ENCODE data around the gene CDKL1. TPM values are rescaled to one million over a fixed set of nuclear protein-coding genes. Genes with fewer than 3 reads are reported as not detected.

CDKL1 gene
- total and polyA plus RNA-seq, 2 donors (not counting 1 experiment from before 2014, with no cell fraction given), result 5.3 to 7.9 TPM

DNA sequence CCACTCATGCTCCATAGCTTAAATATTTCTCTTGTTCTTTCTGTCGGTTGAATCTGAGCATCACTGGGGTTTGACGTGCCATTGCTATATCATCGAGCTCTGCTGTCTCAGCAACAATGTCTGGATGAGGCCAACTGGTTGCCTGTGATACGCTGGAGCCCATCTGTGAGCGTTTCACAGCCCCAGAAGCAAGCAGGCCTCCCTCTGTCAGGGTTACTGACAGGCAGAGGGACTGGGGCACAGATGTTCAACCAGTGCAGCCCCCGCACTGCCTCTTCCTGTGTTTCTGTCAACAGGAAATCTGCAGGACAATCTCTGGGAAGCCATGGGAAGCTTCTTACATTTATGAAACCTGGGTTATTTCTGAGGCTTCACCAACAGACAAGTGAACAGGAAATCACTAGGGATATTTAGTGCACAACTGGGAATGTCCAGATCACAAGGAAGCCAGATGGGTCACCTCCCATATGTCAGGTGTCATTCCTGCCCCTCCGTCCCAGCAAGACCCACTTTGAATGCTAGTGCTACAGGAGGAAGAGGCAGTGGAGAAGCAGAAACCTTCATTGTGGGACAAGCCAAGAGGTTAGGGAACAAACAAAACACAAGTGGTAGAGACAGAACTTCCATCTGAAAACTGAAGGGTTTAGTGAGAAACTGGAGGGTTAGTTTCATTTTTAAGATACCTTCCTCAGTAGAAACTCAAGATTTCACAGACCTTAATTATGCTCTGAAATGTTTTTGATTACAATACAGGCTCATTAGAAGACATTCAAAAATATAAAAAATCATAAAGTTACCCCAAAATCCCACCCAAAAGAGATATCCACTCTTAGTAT, 60.5 kb downstream of the CDKL1 start:
- H3K4me1 ChIP-seq (ENCODE audit: control insufficient read depth in 2 of 2, insufficient read depth in 2 of 2, low read length in 2 of 2), result peaks cover 11 to 12% of the 10 kb centered on the region in 2 donors
- peak overlapping the region; percentile 77 for H3K4me3 Mint-ChIP-seq
- H3K27ac Mint-ChIP-seq, result peak overlapping the region; percentile 81
- H3K4me1 Mint-ChIP-seq, result peaks cover 16% of the 10 kb centered on the region
- peaks cover 7 to 21% of the 10 kb centered on the region in 2 experiments for H3K36me3 ChIP-seq (replicated peaks in 1 of 2; ENCODE audit: control extremely low read depth in 1 of 2, control insufficient read depth in 1 of 2, extremely low read depth in 1 of 2, insufficient read depth in 2 of 2, low read length in 1 of 2)
- peak overlapping the region; percentile 44 for H3K9ac ChIP-seq (ENCODE audit: low read length)
- intact Hi-C loops (cut with micrococcal nuclease), result no loop called here
- H3K9me3 Mint-ChIP-seq (ENCODE audit: insufficient read depth), result no peaks in the 10 kb centered on the region
- TF ChIP-seq EZH2 (IDR thresholded peaks at IDR 0.05; ENCODE audit: borderline replicate concordance, insufficient read depth, low read depth, low read length, poor library complexity, severe bottlenecking), result no peak
- TF ChIP-seq, protein P1, sequence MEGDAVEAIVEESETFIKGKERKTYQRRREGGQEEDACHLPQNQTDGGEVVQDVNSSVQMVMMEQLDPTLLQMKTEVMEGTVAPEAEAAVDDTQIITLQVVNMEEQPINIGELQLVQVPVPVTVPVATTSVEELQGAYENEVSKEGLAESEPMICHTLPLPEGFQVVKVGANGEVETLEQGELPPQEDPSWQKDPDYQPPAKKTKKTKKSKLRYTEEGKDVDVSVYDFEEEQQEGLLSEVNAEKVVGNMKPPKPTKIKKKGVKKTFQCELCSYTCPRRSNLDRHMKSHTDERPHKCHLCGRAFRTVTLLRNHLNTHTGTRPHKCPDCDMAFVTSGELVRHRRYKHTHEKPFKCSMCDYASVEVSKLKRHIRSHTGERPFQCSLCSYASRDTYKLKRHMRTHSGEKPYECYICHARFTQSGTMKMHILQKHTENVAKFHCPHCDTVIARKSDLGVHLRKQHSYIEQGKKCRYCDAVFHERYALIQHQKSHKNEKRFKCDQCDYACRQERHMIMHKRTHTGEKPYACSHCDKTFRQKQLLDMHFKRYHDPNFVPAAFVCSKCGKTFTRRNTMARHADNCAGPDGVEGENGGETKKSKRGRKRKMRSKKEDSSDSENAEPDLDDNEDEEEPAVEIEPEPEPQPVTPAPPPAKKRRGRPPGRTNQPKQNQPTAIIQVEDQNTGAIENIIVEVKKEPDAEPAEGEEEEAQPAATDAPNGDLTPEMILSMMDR (IDR thresholded peaks at IDR 0.05), result no peak
- no peaks in the 10 kb centered on the region for H3K27me3 Mint-ChIP-seq
- H3K4me2 ChIP-seq (replicated peaks; ENCODE audit: low read depth, low read length, poor library complexity, severe bottlenecking), result peak overlapping the region; percentile 55
- ChIA-PET POLR2A (no interaction called here), CTCF (interaction anchor here (0.6 to 2.0 kb wide), 3 partner anchors 15 to 265 kb away, joined by 3 to 14 read pairs (median 10); no protein-coding TSS in a partner anchor)
- 15% methylated on average over 6 of the region's 7 CpGs for WGBS (ENCODE audit: insufficient coverage)
- peak overlapping the region; percentile 48 for H2AFZ ChIP-seq (ENCODE audit: insufficient read depth, low read depth, low read length, poor library complexity, severe bottlenecking)
- no peak for DNase-seq
- no peak for ATAC-seq (ENCODE audit: low read depth)
- H4K20me1 ChIP-seq (ENCODE audit: control insufficient read depth, insufficient read depth, low read length, poor library complexity, severe bottlenecking), result no peaks in the 10 kb centered on the region
- no peaks in the 10 kb centered on the region for H3K9me3 ChIP-seq (ENCODE audit: control extremely low read depth in 1 of 3, control insufficient read depth in 2 of 3, insufficient read depth in 1 of 3, low read length in 2 of 3)
- peak overlapping the region in 1 of 2 donors; percentile 74 for H3K27ac ChIP-seq (ENCODE audit: low read length in 2 of 2)
- no peaks in the 10 kb centered on the region for H3K27me3 ChIP-seq (replicated peaks in 1 of 4; ENCODE audit: control extremely low read depth in 1 of 4, control insufficient read depth in 3 of 4, insufficient read depth in 4 of 4, low read length in 3 of 4)
- no peaks in the 10 kb centered on the region for H3K79me2 ChIP-seq (ENCODE audit: control insufficient read depth, insufficient read depth, low read length)
- peak overlapping the region in 2 of 5 experiments; percentile 10 to 24 for H3K4me3 ChIP-seq (ENCODE audit: control extremely low read depth in 1 of 5, extremely low read depth in 1 of 5, insufficient read depth in 1 of 5, low read depth in 2 of 5, low read length in 4 of 5)

DNA sequence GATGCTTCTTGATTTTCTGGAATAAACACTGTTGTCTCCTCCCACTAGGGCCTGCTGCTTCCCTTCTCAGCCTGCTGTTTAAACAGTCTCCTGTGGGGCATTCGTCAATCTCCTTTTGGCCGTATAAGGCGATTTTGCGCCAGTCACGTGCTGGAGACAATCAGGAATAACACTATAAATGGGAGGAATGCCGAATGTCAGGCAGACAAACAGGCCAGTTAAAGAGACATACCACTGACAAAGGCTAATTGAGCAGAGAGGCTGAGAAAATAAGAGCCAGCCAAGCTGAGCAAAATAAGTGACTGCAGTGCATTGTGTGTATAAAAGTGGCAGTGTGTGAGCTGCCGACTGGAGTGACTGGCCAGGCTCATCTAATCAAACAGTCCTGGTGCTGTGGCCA, 61.3 kb downstream of the CDKL1 start:
- H3K4me1 ChIP-seq (ENCODE audit: control insufficient read depth in 2 of 2, insufficient read depth in 2 of 2, low read length in 2 of 2), result peaks cover 11 to 12% of the 10 kb centered on the region in 2 donors
- no peak overlapping the region for H3K9ac ChIP-seq (ENCODE audit: low read length)
- ChIA-PET CTCF (interaction anchor here (1.8 to 2.0 kb wide), 2 partner anchors 14 to 17 kb away, joined by 10 to 14 read pairs; no protein-coding TSS in a partner anchor), POLR2A (interaction anchor here (0.5 to 0.7 kb wide), 3 partner anchors 70 to 612 kb away, joined by 3 to 8 read pairs (median 5); no protein-coding TSS in a partner anchor)
- Mint-ChIP-seq H3K4me3 (peak overlapping the region; percentile 77), H3K4me1 (peaks cover 16% of the 10 kb centered on the region), H3K9me3 (ENCODE audit: insufficient read depth) (no peaks in the 10 kb centered on the region), H3K27ac (peak overlapping the region; percentile 81), H3K27me3 (no peaks in the 10 kb centered on the region)
- no peak overlapping the region for H3K4me2 ChIP-seq (replicated peaks; ENCODE audit: low read depth, low read length, poor library complexity, severe bottlenecking)
- WGBS (ENCODE audit: insufficient coverage), result 86% methylated on average over 6 of the region's 7 CpGs
- no peak overlapping the region for H3K4me3 ChIP-seq (ENCODE audit: control extremely low read depth in 1 of 5, extremely low read depth in 1 of 5, insufficient read depth in 1 of 5, low read depth in 2 of 5, low read length in 4 of 5)
- ATAC-seq (ENCODE audit: low read depth) (no peak), DNase-seq (no peak)
- H4K20me1 ChIP-seq (ENCODE audit: control insufficient read depth, insufficient read depth, low read length, poor library complexity, severe bottlenecking), result no peaks in the 10 kb centered on the region
- intact Hi-C loops (cut with micrococcal nuclease), result no loop called here
- H2AFZ ChIP-seq (ENCODE audit: insufficient read depth, low read depth, low read length, poor library complexity, severe bottlenecking), result peak overlapping the region; percentile 48
- H3K36me3 ChIP-seq (replicated peaks in 1 of 2; ENCODE audit: control extremely low read depth in 1 of 2, control insufficient read depth in 1 of 2, extremely low read depth in 1 of 2, insufficient read depth in 2 of 2, low read length in 1 of 2), result peaks cover 9 to 23% of the 10 kb centered on the region in 2 experiments
- peak overlapping the region in 1 of 2 donors; percentile 74 for H3K27ac ChIP-seq (ENCODE audit: low read length in 2 of 2)
- H3K9me3 ChIP-seq (ENCODE audit: control extremely low read depth in 1 of 3, control insufficient read depth in 2 of 3, insufficient read depth in 1 of 3, low read length in 2 of 3), result no peaks in the 10 kb centered on the region
- TF ChIP-seq EZH2 (IDR thresholded peaks at IDR 0.05; ENCODE audit: borderline replicate concordance, insufficient read depth, low read depth, low read length, poor library complexity, severe bottlenecking), result no peak
- TF ChIP-seq, protein P1 (IDR thresholded peaks at IDR 0.05), result no peak
- no peaks in the 10 kb centered on the region for H3K27me3 ChIP-seq (replicated peaks in 1 of 4; ENCODE audit: control extremely low read depth in 1 of 4, control insufficient read depth in 3 of 4, insufficient read depth in 4 of 4, low read length in 3 of 4)
- no peaks in the 10 kb centered on the region for H3K79me2 ChIP-seq (ENCODE audit: control insufficient read depth, insufficient read depth, low read length)
